Nephron progenitor cell (in vitro differentiated cells): ENCODE data around the gene IGIP.
A peak's percentile ranks its signal among the peaks of the same experiment; 100 is the strongest.

ENCODE experiments used
- DNase-seq: peaks from one replicate; pipeline ENCODE4 v3.0.0; 2021
- H3K27ac Mint-ChIP-seq: 2 replicates; pipeline ENCODE4 v1.8.0; 2021; ENCODE audit warnings: mild to moderate bottlenecking, moderate library complexity, mixed read lengths
- H3K27me3 Mint-ChIP-seq: 2 replicates; pipeline ENCODE4 v1.8.0; 2021; ENCODE audit warnings: mild to moderate bottlenecking, low read depth, mixed read lengths; ENCODE audit not compliant: poor library complexity
- H3K36me3 Mint-ChIP-seq: 2 replicates; pipeline ENCODE4 v1.8.0; 2021; ENCODE audit warnings: low read depth, mixed read lengths
- H3K4me1 Mint-ChIP-seq: 2 replicates; pipeline ENCODE4 v1.8.0; 2021; ENCODE audit warnings: mixed read lengths
- H3K4me3 Mint-ChIP-seq: 2 replicates; pipeline ENCODE4 v1.8.0; 2021; ENCODE audit warnings: mild to moderate bottlenecking, moderate library complexity, mixed read lengths
- H3K9me3 Mint-ChIP-seq: 2 replicates; pipeline ENCODE4 v1.8.0; 2021; ENCODE audit warnings: mild to moderate bottlenecking, moderate library complexity, mixed read lengths
- TF ChIP-seq, protein P1 (sequence below): fragments of 200-600 bp; sonication (generic); IDR thresholded peaks from 2 replicates; pipeline ENCODE4 v1.5.0; 2021; ENCODE audit warnings: antibody characterized with exemption

IGIP gene

DNA sequence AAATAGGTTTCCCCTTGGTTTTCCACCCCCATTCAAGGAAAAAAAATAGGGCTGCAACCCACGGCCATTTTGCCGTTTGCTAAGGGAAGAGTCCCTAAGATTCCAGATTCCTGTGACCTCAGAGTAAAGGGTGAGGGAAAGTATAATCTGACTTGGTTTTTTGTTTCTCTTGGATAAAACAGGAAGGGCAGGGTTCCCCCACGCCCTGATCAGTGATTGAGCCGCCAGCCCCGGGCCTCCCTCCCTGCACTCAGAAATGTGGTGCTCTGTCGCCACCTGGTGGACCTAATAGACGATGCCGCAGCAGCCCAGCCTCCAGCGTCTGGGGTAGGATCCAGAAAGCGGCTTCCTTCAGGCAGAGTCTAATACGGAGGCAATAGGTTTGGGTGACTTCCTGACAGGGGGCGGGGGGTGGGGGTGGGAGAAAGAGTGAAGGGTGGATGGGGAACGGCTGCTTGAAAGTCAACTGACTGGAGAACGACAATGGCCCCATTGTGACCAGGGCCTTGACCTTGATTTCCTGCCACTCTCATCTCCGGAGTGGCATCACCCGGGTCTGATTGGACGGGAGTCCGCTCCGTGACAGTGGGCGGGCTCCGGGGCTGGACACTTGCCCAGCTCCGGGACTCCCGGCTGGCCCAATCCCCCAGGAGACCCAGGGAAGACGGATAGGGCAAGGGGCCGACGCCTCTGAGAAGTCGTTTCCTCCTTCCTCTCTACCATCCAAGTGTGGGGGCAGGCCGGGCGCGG is 31.5 kb downstream of the IGIP start:
- no peak overlapping the region for H3K27ac Mint-ChIP-seq
- H3K36me3 Mint-ChIP-seq = no peaks in the 10 kb centered on the region
- DNase-seq = peak; percentile 91
- TF ChIP-seq, protein P1, sequence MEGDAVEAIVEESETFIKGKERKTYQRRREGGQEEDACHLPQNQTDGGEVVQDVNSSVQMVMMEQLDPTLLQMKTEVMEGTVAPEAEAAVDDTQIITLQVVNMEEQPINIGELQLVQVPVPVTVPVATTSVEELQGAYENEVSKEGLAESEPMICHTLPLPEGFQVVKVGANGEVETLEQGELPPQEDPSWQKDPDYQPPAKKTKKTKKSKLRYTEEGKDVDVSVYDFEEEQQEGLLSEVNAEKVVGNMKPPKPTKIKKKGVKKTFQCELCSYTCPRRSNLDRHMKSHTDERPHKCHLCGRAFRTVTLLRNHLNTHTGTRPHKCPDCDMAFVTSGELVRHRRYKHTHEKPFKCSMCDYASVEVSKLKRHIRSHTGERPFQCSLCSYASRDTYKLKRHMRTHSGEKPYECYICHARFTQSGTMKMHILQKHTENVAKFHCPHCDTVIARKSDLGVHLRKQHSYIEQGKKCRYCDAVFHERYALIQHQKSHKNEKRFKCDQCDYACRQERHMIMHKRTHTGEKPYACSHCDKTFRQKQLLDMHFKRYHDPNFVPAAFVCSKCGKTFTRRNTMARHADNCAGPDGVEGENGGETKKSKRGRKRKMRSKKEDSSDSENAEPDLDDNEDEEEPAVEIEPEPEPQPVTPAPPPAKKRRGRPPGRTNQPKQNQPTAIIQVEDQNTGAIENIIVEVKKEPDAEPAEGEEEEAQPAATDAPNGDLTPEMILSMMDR = peak; percentile 78
- H3K4me1 Mint-ChIP-seq = peaks cover 4% of the 10 kb centered on the region
- H3K27me3 Mint-ChIP-seq = peaks cover 68% of the 10 kb centered on the region
- no peaks in the 10 kb centered on the region for H3K9me3 Mint-ChIP-seq
- H3K4me3 Mint-ChIP-seq = peak overlapping the region; percentile 63

DNA sequence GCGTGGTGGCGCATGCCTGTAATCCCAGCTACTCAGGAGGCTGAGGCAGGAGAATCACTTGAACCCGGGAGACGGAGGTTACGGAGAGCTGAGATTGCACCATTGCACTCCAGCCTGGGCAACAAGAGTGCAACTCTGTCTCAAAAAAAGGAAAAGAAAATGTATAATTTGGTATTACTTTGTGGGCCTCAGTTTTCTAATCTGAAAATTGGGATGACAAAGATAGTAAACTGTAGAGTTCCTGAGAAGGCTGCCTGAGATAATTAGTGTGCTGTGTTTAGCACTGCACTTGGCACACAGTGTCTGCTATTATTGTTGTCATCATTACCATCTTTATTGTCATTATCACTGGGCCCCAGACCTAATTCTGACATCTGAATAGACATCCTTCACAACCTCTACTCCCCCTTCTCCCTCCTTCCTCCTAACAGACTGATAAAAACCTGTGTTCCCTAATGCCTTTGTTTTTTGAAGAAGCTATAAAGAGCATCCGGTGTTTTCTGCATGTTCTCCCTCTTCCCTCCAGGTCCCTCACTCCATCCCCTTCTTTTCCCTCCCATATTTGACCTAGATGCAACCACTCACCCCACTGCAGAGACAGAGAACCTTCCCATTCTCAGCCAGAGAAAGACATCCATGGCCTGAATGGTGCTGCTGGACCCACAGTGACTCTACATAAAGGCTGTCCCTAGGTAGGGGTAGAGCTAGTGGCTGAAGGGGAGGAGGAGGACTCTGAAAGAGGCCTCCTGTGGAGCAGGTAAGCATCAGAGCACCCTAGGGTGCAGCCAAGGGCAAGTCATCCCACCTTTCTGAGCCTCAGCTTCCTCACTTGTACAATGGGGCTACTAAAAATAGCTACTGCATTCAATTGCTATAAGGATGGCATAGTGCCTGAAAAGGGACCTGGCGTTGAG is 33.5 kb downstream of the IGIP start:
- no peak overlapping the region for H3K27ac Mint-ChIP-seq
- no peak for DNase-seq
- no peak overlapping the region for H3K4me3 Mint-ChIP-seq
- no peaks in the 10 kb centered on the region for H3K9me3 Mint-ChIP-seq
- H3K27me3 Mint-ChIP-seq = peaks cover 62% of the 10 kb centered on the region
- peaks cover 4% of the 10 kb centered on the region for H3K4me1 Mint-ChIP-seq
- TF ChIP-seq, protein P1 = no peak
- no peaks in the 10 kb centered on the region for H3K36me3 Mint-ChIP-seq

DNA sequence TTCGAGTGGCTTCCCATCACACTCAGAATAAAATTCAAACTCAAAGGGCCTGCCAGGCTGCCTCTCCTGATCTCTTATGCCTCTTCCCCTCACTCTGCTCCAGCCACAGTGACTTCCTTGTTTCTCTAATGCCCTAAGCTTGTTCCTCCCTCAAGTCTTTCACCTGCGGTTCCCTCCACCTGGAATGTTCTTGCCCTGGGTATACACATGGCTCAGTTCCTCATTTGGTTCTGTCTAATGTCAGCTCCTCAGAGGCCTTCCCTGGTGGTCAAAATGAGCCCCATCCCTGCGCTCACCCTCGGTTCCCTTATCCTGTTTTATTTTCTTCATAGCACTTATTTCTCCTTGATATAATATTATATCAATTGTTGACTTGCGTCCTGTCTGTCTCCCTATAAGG is 36.5 kb downstream of the IGIP start:
- H3K4me1 Mint-ChIP-seq = peaks cover 7% of the 10 kb centered on the region

DNA sequence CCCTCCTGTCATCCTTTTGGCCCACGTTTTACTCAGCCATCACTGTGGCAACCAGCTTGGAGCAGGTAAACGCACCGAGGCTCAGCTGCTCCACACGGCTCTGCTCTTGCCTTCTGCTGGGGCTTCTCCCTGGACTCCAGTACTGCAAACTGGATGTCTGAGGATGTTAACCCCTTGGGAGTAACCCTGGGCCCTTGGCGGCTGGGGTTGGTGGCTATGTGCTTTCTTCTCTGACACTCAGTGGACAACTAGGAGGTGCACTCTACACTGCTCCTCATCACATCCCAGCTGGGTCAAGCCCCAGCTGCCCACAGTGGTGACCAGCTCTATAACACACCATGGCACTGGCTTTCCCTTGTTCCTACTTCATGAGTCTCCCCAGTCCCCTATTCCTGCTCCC is 37.0 kb downstream of the IGIP start:
- no peak for DNase-seq
- H3K4me1 Mint-ChIP-seq = peaks cover 7% of the 10 kb centered on the region
- no peak overlapping the region for H3K27ac Mint-ChIP-seq
- TF ChIP-seq, protein P1 = no peak
- H3K36me3 Mint-ChIP-seq = no peaks in the 10 kb centered on the region
- H3K4me3 Mint-ChIP-seq = no peak overlapping the region
- no peaks in the 10 kb centered on the region for H3K9me3 Mint-ChIP-seq
- H3K27me3 Mint-ChIP-seq = peaks cover 41% of the 10 kb centered on the region

More for the DNA sequence above, 36.5 kb downstream of the IGIP start:
- Mint-ChIP-seq H3K27me3 (peaks cover 46% of the 10 kb centered on the region), H3K4me3 (no peak overlapping the region), H3K36me3 (no peaks in the 10 kb centered on the region), H3K27ac (no peak overlapping the region), H3K9me3 (no peaks in the 10 kb centered on the region)
- TF ChIP-seq, protein P1 = no peak
- no peak for DNase-seq

DNA sequence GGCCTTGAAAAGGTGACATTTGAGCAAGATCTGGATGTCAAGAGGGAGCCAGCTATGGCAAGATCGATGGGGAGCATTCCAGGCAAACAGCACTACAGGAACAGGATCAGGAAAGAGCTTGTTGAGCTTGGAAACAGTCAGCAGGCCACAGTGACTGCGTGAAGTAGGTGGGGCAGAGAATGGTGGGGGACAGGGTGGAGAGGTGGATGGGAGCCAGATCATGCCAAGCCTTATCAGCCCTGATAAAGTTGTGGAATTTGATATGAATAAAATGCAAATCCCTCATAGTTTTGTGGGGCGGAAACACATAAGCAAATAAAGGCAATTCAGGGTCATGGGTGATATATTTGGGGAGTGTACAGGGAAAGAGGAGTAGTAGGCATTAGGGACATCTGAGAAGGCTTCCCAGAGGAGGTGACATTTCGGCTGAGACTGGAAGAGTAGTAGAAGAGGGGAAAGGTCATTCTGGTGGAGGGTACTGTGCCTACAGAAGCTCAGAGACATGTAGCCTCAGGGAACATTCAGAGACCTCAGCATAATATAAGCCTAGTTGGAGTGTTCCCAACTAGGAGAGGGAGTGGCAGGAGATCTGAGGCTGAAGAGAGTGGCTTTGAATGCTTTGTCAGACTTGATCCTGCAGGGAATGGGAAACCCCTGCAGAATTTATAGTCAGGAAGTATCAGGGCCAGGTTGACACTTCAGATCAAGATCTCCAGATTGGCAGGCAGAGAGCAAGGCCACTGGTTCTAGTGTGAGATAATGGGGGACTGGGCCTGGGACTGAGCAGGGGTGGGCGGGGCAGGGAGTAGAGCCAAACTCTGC is 39.6 kb downstream of the IGIP start:
- no peaks in the 10 kb centered on the region for H3K9me3 Mint-ChIP-seq
- H3K36me3 Mint-ChIP-seq = no peaks in the 10 kb centered on the region
- H3K4me1 Mint-ChIP-seq = peaks cover 7% of the 10 kb centered on the region
- no peak for DNase-seq
- peaks cover 30% of the 10 kb centered on the region for H3K27me3 Mint-ChIP-seq
- no peak overlapping the region for H3K27ac Mint-ChIP-seq
- TF ChIP-seq, protein P1 = no peak
- no peak overlapping the region for H3K4me3 Mint-ChIP-seq
